ENCODE measurements around the gene MYEOV.
A peak's percentile ranks its signal among the peaks of the same experiment; 100 is the strongest.

Gene MYEOV

DNA sequence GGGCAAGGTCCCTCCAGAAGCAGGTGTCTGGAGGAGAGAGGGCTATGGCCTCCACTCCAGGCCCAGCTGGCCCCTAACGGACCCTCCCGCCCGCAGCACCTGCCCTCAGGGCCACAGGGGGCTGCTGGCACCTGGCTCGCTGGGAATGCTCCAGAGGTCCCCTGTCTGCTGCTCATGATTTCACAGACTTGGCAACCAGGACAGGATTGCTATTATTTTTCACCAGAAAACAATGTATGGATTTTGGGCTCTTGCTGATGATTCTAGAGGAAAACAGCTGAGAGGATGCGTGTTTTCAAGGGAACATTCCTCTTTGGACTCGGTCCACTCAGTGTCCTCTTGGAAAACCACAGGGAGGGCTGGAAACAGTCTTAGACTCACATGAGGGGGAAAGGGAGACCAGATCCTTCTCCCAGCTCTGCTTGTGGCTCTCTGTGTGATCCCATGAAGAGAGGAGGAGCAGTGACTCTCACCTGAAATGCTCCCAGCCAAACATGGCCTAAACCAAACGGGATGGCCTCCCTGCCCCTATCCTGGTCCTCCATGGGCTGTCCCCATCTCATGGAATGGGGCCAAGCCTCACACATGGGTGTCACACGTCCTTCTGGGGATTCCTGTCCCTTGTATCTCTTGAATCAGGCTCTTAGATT lies 15.8 kb downstream of the MYEOV start:
- no peak overlapping the region for H3K4me3 ChIP-seq (ENCODE audit: low read depth, low read length)
- no peak for TF ChIP-seq CTCF (IDR thresholded peaks at IDR 0.05; ENCODE audit: insufficient read depth, low read depth, low read length, missing control alignments)
- no peak for DNase-seq (ENCODE audit: low read depth)

GRCh38 chr11:69310351-69310750 lies 16.4 kb downstream of the MYEOV start:
- H3K4me3 ChIP-seq (ENCODE audit: low read depth, low read length) = no peak overlapping the region
- no peak for TF ChIP-seq CTCF (IDR thresholded peaks at IDR 0.05; ENCODE audit: insufficient read depth, low read depth, low read length, missing control alignments)
- DNase-seq (ENCODE audit: low read depth) = no peak

DNA sequence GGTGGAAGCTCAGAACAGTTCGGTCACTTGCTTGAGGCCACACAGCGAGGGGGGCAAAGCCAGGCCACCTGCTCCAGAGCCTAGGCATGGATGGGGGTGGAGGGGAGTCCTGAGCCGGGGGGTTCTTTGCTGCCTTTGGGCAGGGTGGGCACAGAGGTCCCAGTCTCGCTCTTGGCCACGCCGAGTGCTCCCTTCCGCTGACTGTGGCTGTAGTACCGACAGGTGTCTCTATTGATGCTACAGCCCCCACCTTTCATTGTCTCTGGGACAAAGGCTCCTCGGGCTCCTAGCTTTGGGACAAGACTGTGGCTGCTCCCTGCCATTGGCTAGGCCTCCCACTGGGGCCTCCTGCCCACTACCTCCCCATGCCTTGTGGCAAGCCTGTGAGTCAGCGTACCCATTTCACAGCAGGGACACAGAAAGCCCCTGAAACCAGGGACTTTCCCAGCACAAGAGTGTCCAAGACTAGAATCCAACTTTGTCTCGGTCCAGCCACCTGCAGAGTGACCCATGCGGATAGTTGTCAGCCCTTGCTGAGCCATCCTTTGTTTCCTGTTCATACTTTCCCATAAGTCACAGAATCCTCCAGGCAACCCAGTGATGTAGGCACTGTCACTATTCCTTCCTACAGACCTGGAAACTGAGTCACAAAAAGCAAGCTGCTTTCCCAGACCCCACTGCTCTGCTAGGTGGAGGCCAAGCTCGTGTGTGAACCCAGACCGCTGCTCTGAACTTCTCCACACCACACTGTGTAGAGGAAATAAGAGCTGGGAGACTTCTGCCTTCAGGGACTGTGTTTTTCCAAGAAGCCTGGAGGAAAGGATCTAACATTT lies 17.2 kb downstream of the MYEOV start:
- no peak overlapping the region for H3K4me3 ChIP-seq (ENCODE audit: low read depth, low read length)
- peak; percentile 48 for DNase-seq (ENCODE audit: low read depth)
- no peak for TF ChIP-seq CTCF (IDR thresholded peaks at IDR 0.05; ENCODE audit: insufficient read depth, low read depth, low read length, missing control alignments)

DNA sequence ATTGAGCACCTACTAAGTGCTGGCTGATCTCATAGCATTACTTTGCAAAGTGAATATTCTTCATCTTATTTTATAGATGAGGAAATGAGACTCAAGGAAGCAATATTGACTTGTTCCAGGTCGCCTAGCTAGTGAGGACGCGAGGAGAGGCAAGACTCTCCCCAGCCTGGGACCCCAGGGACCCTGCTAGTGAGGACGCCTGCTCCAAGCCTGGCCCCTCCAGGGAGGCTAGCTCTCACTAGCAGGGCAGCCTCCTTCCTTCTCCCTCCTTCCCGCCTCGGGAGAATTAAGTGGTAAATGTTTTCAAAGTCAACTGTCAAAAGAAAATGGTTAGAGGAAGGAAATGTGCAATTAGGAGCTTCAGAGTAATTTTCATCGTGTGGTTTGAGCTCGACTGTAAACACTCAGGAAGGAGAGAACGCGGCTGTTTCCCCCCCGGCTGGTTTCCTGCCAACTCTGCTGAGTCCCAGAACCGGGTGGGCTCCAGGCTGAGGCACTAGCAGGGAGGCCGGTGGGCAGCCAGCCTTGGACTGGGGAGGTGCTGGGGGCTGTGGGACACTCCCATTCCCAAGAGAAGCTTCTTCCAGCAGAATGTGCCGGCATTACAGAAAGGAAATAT lies 17.9 kb downstream of the MYEOV start:
- no peak for TF ChIP-seq CTCF (IDR thresholded peaks at IDR 0.05; ENCODE audit: insufficient read depth, low read depth, low read length, missing control alignments)
- no peak overlapping the region for H3K4me3 ChIP-seq (ENCODE audit: low read depth, low read length)
- DNase-seq (ENCODE audit: low read depth) = no peak

- TF ChIP-seq CTCF (IDR thresholded peaks at IDR 0.05; ENCODE audit: insufficient read depth, low read depth, low read length, missing control alignments) = no peak
- no peak overlapping the region for H3K4me3 ChIP-seq (ENCODE audit: low read depth, low read length)
- no peak for DNase-seq (ENCODE audit: low read depth)
Measured at GRCh38 chr11:69312453-69313404, 18.8 kb downstream of the MYEOV start.

- no peak for DNase-seq (ENCODE audit: low read depth)
- H3K4me3 ChIP-seq (ENCODE audit: low read depth, low read length) = no peak overlapping the region
Measured at GRCh38 chr11:69313992-69314391, 20.0 kb downstream of the MYEOV start.

More at GRCh38 chr11:69313992-69314391, 20.0 kb downstream of the MYEOV start:
- TF ChIP-seq CTCF (IDR thresholded peaks at IDR 0.05; ENCODE audit: insufficient read depth, low read depth, low read length, missing control alignments) = no peak
